ENCODE results near the gene ZBTB20.

The ZBTB20 gene

GRCh38 chr3:114356066-114356465 lies 791.0 kb downstream of the ZBTB20 start:
- H3K23ac ChIP-seq (ENCODE audit: low read length in 2 of 2), result no peak overlapping the region
- H3K36me3 ChIP-seq (ENCODE audit: control insufficient read depth in 1 of 2, insufficient read depth in 2 of 2, low read depth in 1 of 2, low read length in 2 of 2), result peaks cover 8 to 10% of the 10 kb centered on the region in 2 experiments
- no peak overlapping the region for H3K4me2 ChIP-seq (ENCODE audit: low read length, poor library complexity, severe bottlenecking)
- no peak overlapping the region for H2BK120ac ChIP-seq (ENCODE audit: low read depth, low read length)
- no peak overlapping the region for H2BK5ac ChIP-seq (ENCODE audit: low read depth, low read length, poor library complexity, severe bottlenecking)
- H3K14ac ChIP-seq (ENCODE audit: low read length in 2 of 2), result no peak overlapping the region
- H3K27me3 ChIP-seq (ENCODE audit: control insufficient read depth in 1 of 2, insufficient read depth in 1 of 2, low read length in 2 of 2), result no peaks in the 10 kb centered on the region
- H3K79me1 ChIP-seq (replicated peaks; ENCODE audit: low read length, poor library complexity, severe bottlenecking), result peaks cover 21% of the 10 kb centered on the region
- DNase-seq, result no peak
- no peak overlapping the region for H3K18ac ChIP-seq (ENCODE audit: low read depth in 1 of 2, low read length in 2 of 2)
- H3K9ac ChIP-seq (ENCODE audit: low read length), result no peak overlapping the region
- H3K27ac ChIP-seq (ENCODE audit: low read length, poor library complexity, severe bottlenecking), result no peak overlapping the region
- H3K4me3 ChIP-seq (ENCODE audit: insufficient read depth in 1 of 2, low read depth in 1 of 2, low read length in 2 of 2), result no peak overlapping the region
- H2AK5ac ChIP-seq (ENCODE audit: low read length, severe bottlenecking), result no peak overlapping the region
- no peak overlapping the region for H2AFZ ChIP-seq (ENCODE audit: low read depth, low read length)
- H4K8ac ChIP-seq (ENCODE audit: low read length), result no peak overlapping the region
- H3K4ac ChIP-seq (ENCODE audit: low read depth in 1 of 2, low read length in 2 of 2), result no peak overlapping the region
- no peaks in the 10 kb centered on the region for H3K9me3 ChIP-seq (ENCODE audit: control insufficient read depth, low read length)
- H2BK15ac ChIP-seq (ENCODE audit: low read depth, poor library complexity, severe bottlenecking), result no peak overlapping the region
- H4K91ac ChIP-seq (ENCODE audit: low read length), result no peak overlapping the region
- H3K4me1 ChIP-seq (ENCODE audit: control insufficient read depth, insufficient read depth, low read depth, low read length), result peaks cover 2% of the 10 kb centered on the region
- H2BK12ac ChIP-seq (ENCODE audit: low read length in 2 of 2), result no peak overlapping the region
- 44% methylated on average over 4 of the region's 4 CpGs for WGBS

GRCh38 chr3:114355653-114356052 lies 791.4 kb downstream of the ZBTB20 start:
- DNase-seq, result no peak
- Histone ChIP-seq H3K4me2 (ENCODE audit: low read length, poor library complexity, severe bottlenecking) (no peak overlapping the region), H3K27ac (ENCODE audit: low read length, poor library complexity, severe bottlenecking) (no peak overlapping the region), H3K4me1 (ENCODE audit: control insufficient read depth, insufficient read depth, low read depth, low read length) (peaks cover 2% of the 10 kb centered on the region), H2BK12ac (ENCODE audit: low read length in 2 of 2) (no peak overlapping the region), H3K27me3 (ENCODE audit: control insufficient read depth in 1 of 2, insufficient read depth in 1 of 2, low read length in 2 of 2) (no peaks in the 10 kb centered on the region), H2BK120ac (ENCODE audit: low read depth, low read length) (no peak overlapping the region), H3K4me3 (ENCODE audit: insufficient read depth in 1 of 2, low read depth in 1 of 2, low read length in 2 of 2) (no peak overlapping the region), H4K8ac (ENCODE audit: low read length) (no peak overlapping the region), H3K79me1 (replicated peaks; ENCODE audit: low read length, poor library complexity, severe bottlenecking) (peaks cover 22% of the 10 kb centered on the region), H2BK5ac (ENCODE audit: low read depth, low read length, poor library complexity, severe bottlenecking) (no peak overlapping the region), H2BK15ac (ENCODE audit: low read depth, poor library complexity, severe bottlenecking) (no peak overlapping the region), H3K18ac (ENCODE audit: low read depth in 1 of 2, low read length in 2 of 2) (no peak overlapping the region), H2AFZ (ENCODE audit: low read depth, low read length) (no peak overlapping the region), H3K14ac (ENCODE audit: low read length in 2 of 2) (no peak overlapping the region), H3K9ac (ENCODE audit: low read length) (no peak overlapping the region), H4K91ac (ENCODE audit: low read length) (no peak overlapping the region), H2AK5ac (ENCODE audit: low read length, severe bottlenecking) (no peak overlapping the region), H3K36me3 (ENCODE audit: control insufficient read depth in 1 of 2, insufficient read depth in 2 of 2, low read depth in 1 of 2, low read length in 2 of 2) (peaks cover 12 to 14% of the 10 kb centered on the region in 2 experiments), H3K9me3 (ENCODE audit: control insufficient read depth, low read length) (no peaks in the 10 kb centered on the region), H3K4ac (ENCODE audit: low read depth in 1 of 2, low read length in 2 of 2) (no peak overlapping the region), H3K23ac (ENCODE audit: low read length in 2 of 2) (no peak overlapping the region)

- Histone ChIP-seq H4K91ac (ENCODE audit: low read length) (no peak overlapping the region), H2AFZ (ENCODE audit: low read depth, low read length) (no peak overlapping the region), H2BK12ac (ENCODE audit: low read length in 2 of 2) (no peak overlapping the region), H2BK5ac (ENCODE audit: low read depth, low read length, poor library complexity, severe bottlenecking) (no peak overlapping the region), H3K4me2 (ENCODE audit: low read length, poor library complexity, severe bottlenecking) (no peak overlapping the region), H2BK120ac (ENCODE audit: low read depth, low read length) (no peak overlapping the region), H3K9ac (ENCODE audit: low read length) (no peak overlapping the region), H3K4ac (ENCODE audit: low read depth in 1 of 2, low read length in 2 of 2) (no peak overlapping the region), H2BK15ac (ENCODE audit: low read depth, poor library complexity, severe bottlenecking) (no peak overlapping the region), H3K79me1 (replicated peaks; ENCODE audit: low read length, poor library complexity, severe bottlenecking) (peaks cover 18% of the 10 kb centered on the region), H3K4me3 (ENCODE audit: insufficient read depth in 1 of 2, low read depth in 1 of 2, low read length in 2 of 2) (no peak overlapping the region), H3K36me3 (ENCODE audit: control insufficient read depth in 1 of 2, insufficient read depth in 2 of 2, low read depth in 1 of 2, low read length in 2 of 2) (peaks cover 22 to 46% of the 10 kb centered on the region in 2 experiments), H3K27ac (ENCODE audit: low read length, poor library complexity, severe bottlenecking) (no peak overlapping the region), H4K8ac (ENCODE audit: low read length) (no peak overlapping the region), H3K14ac (ENCODE audit: low read length in 2 of 2) (no peak overlapping the region), H3K23ac (ENCODE audit: low read length in 2 of 2) (no peak overlapping the region), H3K4me1 (ENCODE audit: control insufficient read depth, insufficient read depth, low read depth, low read length) (peaks cover 2% of the 10 kb centered on the region), H3K18ac (ENCODE audit: low read depth in 1 of 2, low read length in 2 of 2) (no peak overlapping the region), H3K9me3 (ENCODE audit: control insufficient read depth, low read length) (no peaks in the 10 kb centered on the region), H2AK5ac (ENCODE audit: low read length, severe bottlenecking) (no peak overlapping the region), H3K27me3 (ENCODE audit: control insufficient read depth in 1 of 2, insufficient read depth in 1 of 2, low read length in 2 of 2) (no peaks in the 10 kb centered on the region)
- no peak for DNase-seq
- 99% methylated on average over 9 of the region's 9 CpGs for WGBS
These were observed 795.3 kb downstream of the ZBTB20 start for GRCh38 chr3:114351822-114352145.

- WGBS, result 98% methylated on average over 64 of the region's 64 CpGs
- H3K79me1 ChIP-seq (replicated peaks; ENCODE audit: low read length, poor library complexity, severe bottlenecking), result peaks cover 14% of the 10 kb centered on the region
- H3K27ac ChIP-seq (ENCODE audit: low read length, poor library complexity, severe bottlenecking), result no peak overlapping the region
- H3K4ac ChIP-seq (ENCODE audit: low read depth in 1 of 2, low read length in 2 of 2), result no peak overlapping the region
- no peak overlapping the region for H2BK5ac ChIP-seq (ENCODE audit: low read depth, low read length, poor library complexity, severe bottlenecking)
- no peak overlapping the region for H3K23ac ChIP-seq (ENCODE audit: low read length in 2 of 2)
- no peak overlapping the region for H4K91ac ChIP-seq (ENCODE audit: low read length)
- no peak overlapping the region for H3K4me2 ChIP-seq (ENCODE audit: low read length, poor library complexity, severe bottlenecking)
- no peak overlapping the region for H2BK120ac ChIP-seq (ENCODE audit: low read depth, low read length)
- H2BK12ac ChIP-seq (ENCODE audit: low read length in 2 of 2), result no peak overlapping the region
- DNase-seq, result no peak
- H4K8ac ChIP-seq (ENCODE audit: low read length), result no peak overlapping the region
- no peaks in the 10 kb centered on the region for H3K9me3 ChIP-seq (ENCODE audit: control insufficient read depth, low read length)
- no peak overlapping the region for H2AFZ ChIP-seq (ENCODE audit: low read depth, low read length)
- H3K9ac ChIP-seq (ENCODE audit: low read length), result no peak overlapping the region
- H2BK15ac ChIP-seq (ENCODE audit: low read depth, poor library complexity, severe bottlenecking), result no peak overlapping the region
- H3K4me1 ChIP-seq (ENCODE audit: control insufficient read depth, insufficient read depth, low read depth, low read length), result peaks cover 2% of the 10 kb centered on the region
- H2AK5ac ChIP-seq (ENCODE audit: low read length, severe bottlenecking), result no peak overlapping the region
- H3K18ac ChIP-seq (ENCODE audit: low read depth in 1 of 2, low read length in 2 of 2), result no peak overlapping the region
- H3K36me3 ChIP-seq (ENCODE audit: control insufficient read depth in 1 of 2, insufficient read depth in 2 of 2, low read depth in 1 of 2, low read length in 2 of 2), result peaks cover 22 to 46% of the 10 kb centered on the region in 2 experiments
- H3K27me3 ChIP-seq (ENCODE audit: control insufficient read depth in 1 of 2, insufficient read depth in 1 of 2, low read length in 2 of 2), result no peaks in the 10 kb centered on the region
- H3K4me3 ChIP-seq (ENCODE audit: insufficient read depth in 1 of 2, low read depth in 1 of 2, low read length in 2 of 2), result no peak overlapping the region
- no peak overlapping the region for H3K14ac ChIP-seq (ENCODE audit: low read length in 2 of 2)
These were observed 795.8 kb downstream of the ZBTB20 start for GRCh38 chr3:114351123-114351821.
